Naive thymus-derived CD4-positive, alpha-beta T cell (primary cell): ENCODE measurements around the gene FHIT. TPM values are rescaled to one million over a fixed set of nuclear protein-coding genes. Genes with fewer than 3 reads are reported as not detected.
A peak's percentile ranks its signal among the peaks of the same experiment; 100 is the strongest.

Experiments used
- ATAC-seq: fragments of 150-1000 bp; cut with Tn5 transposase; 2 replicates; pipeline ENCODE4 v1.10.0; 2021; ENCODE audit warnings: mild to moderate bottlenecking, moderate library complexity
- CTCF ChIA-PET: fragments of 350-600 bp; sonication (Branson Sonifier 250); formaldehyde crosslinking; loops from one replicate; lab custom pipeline; 2021; ENCODE audit warnings: antibody characterized with exemption; lab: Charles Lee
- POLR2A ChIA-PET: fragments of 350-600 bp; sonication (Branson Sonifier 250); formaldehyde crosslinking; loops from one replicate; lab custom pipeline; 2021; ENCODE audit warnings: antibody characterized with exemption, inconsistent platforms; lab: Charles Lee
- DNase-seq, 9 donors: peaks; one replicate each; pipeline versions ENCODE4 v3.0.0 to v3.0.0-alpha.2; 2020 to 2022; ENCODE audit warnings: mixed read lengths in 1 of 9
- H3K27ac ChIP-seq: one replicate; pipeline ENCODE4 v1.7.0; 2013; ENCODE audit warnings: mild to moderate bottlenecking, low read depth, low read length, moderate library complexity
- H3K27me3 ChIP-seq, 2 donors: one replicate each; pipeline ENCODE4 v1.7.0; 2013; ENCODE audit warnings: low read length in 2 of 2, mild to moderate bottlenecking in 2 of 2, moderate library complexity in 2 of 2; ENCODE audit not compliant: control insufficient read depth in 2 of 2, insufficient read depth in 2 of 2
- H3K36me3 ChIP-seq, 3 experiments: 1 replicate in 2 of 3; 2 replicates in 1 of 3; pipeline ENCODE4 v1.7.0; 2013; ENCODE audit warnings: low read length in 3 of 3, mild to moderate bottlenecking in 3 of 3, moderate library complexity in 1 of 3; ENCODE audit not compliant: insufficient read depth in 3 of 3, control insufficient read depth in 2 of 3
- H3K4me1 ChIP-seq, 2 donors: one replicate each; pipeline ENCODE4 v1.7.0; 2013; ENCODE audit warnings: low read length in 2 of 2, mild to moderate bottlenecking in 2 of 2, moderate library complexity in 1 of 2; ENCODE audit not compliant: control insufficient read depth in 2 of 2, insufficient read depth in 2 of 2
- H3K4me3 ChIP-seq: 2 replicates; pipeline ENCODE4 v1.7.0; 2013; ENCODE audit warnings: mild to moderate bottlenecking, low read length
- H3K9me3 ChIP-seq, 3 experiments: 1 replicate in 2 of 3; 2 replicates in 1 of 3; pipeline ENCODE4 v1.7.0; 2013; ENCODE audit warnings: low read length in 3 of 3; ENCODE audit not compliant: control insufficient read depth in 2 of 3
- H3K27ac Mint-ChIP-seq, 9 donors: one replicate each; pipeline ENCODE4 v1.8.0; 2020 to 2022; ENCODE audit warnings: mixed read lengths in 9 of 9, mild to moderate bottlenecking in 8 of 9, moderate library complexity in 5 of 9, inconsistent platforms in 2 of 9
- H3K27me3 Mint-ChIP-seq, 5 donors: one replicate each; pipeline ENCODE4 v1.8.0; 2021 to 2022; ENCODE audit warnings: mixed read lengths in 5 of 5, mild to moderate bottlenecking in 1 of 5
- H3K36me3 Mint-ChIP-seq, 5 donors: one replicate each; pipeline ENCODE4 v1.8.0; 2020 to 2022; ENCODE audit warnings: mixed read lengths in 5 of 5, mild to moderate bottlenecking in 3 of 5, inconsistent platforms in 1 of 5
- H3K4me1 Mint-ChIP-seq, 7 donors: one replicate each; pipeline ENCODE4 v1.8.0; 2020 to 2022; ENCODE audit warnings: mixed read lengths in 7 of 7, mild to moderate bottlenecking in 3 of 7, inconsistent platforms in 1 of 7
- H3K4me3 Mint-ChIP-seq, 10 donors: one replicate each; pipeline ENCODE4 v1.8.0; 2020 to 2022; ENCODE audit warnings: mild to moderate bottlenecking in 10 of 10, mixed read lengths in 10 of 10, moderate library complexity in 6 of 10, inconsistent platforms in 2 of 10
- H3K9me3 Mint-ChIP-seq, 11 donors: one replicate each; pipeline ENCODE4 v1.8.0; 2020 to 2022; ENCODE audit warnings: mixed read lengths in 11 of 11, mild to moderate bottlenecking in 4 of 11, inconsistent platforms in 1 of 11, moderate library complexity in 1 of 11
- intact Hi-C, 2 donors: fragments of 100-400 bp; cut with micrococcal nuclease; formaldehyde crosslinking; loops; one replicate each; pipeline ENCODE4 v1.15.1; 2023
- polyA plus RNA-seq, 2 donors: library from polyadenylated mRNA; unstranded; fragments of 300-500 nt; fragmentation: Illumina TruSeq; gene quantifications; one replicate each; pipeline ENCODE4 v1.2.3, GENCODE V29; 2021
- total RNA-seq, 6 experiments: library from RNA in 5 of 6; stranded (reverse) in 5 of 6; gene quantifications; 1 replicate in 5 of 6; 2 replicates in 1 of 6; pipeline ENCODE4 v1.2.3 and lab custom pipeline; 2021 to 2026

FHIT gene
- total and polyA plus RNA-seq, 7 experiments from 2014 or later = 51.2 to 230 (median 152) TPM

DNA sequence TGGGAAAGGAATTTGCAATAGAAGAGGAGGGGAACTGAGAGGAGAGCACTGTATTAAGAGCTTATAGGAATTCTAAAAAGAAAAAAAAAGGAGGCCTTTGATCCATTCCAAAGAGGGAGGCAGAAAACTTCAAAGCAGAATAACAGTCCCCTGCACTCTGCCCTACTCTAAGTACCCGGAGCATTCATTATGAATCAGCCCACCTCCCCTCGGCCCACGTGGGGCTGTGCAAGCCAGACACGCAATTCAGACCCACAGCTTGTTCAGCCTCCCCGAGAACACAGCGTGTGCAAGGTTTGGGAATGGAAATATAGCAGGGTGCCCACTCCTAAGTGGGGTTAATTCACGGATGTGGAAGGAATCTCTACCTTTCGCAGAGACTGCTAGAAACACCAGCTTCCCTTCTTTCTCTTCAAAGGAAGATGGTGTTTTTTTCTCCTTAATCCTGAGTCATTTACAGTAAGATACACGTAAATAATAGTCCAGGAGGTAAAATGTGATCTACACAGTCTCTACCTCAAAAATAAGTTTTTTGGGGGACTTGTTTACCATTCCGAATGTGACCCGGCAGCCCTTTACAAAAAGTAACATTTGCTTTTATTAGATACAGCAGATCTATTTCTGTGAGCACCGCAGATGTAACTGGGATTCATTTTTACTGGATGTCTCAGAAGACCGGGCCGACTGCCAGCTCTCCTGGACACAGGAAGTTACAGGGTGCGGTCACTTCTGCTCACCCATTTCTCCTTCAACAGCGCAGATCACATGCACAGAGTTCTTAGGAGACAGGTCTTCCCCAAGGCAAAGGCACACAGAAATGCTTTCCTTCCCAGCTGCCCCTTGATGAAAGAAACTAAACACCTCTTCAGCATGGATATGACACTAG lies 1433.0 kb downstream of the FHIT start:
- H3K4me1 ChIP-seq = no peaks in the 10 kb centered on the region
- Mint-ChIP-seq H3K36me3 (peaks cover 3 to 71% (median 55%) of the 10 kb centered on the region in 5 donors), H3K27me3 (no peaks in the 10 kb centered on the region), H3K9me3 (peaks cover 0 to 20% (median 2%) of the 10 kb centered on the region in 11 donors), H3K4me1 (peaks cover 7 to 93% (median 52%) of the 10 kb centered on the region in 7 donors), H3K27ac (peak overlapping the region in 7 of 9 donors; percentile 22 to 63 (median 35)), H3K4me3 (no peak overlapping the region)
- H3K27me3 ChIP-seq = no peaks in the 10 kb centered on the region
- ChIA-PET POLR2A (interaction anchor here (1.0 kb wide), 1 partner anchor 12 kb away, joined by 3 read pairs; no protein-coding TSS in a partner anchor), CTCF (no interaction called here)
- H3K27ac ChIP-seq = no peak overlapping the region
- ATAC-seq (peak; percentile 45), DNase-seq (no peak)
- intact Hi-C loops = no loop called here
- H3K36me3 ChIP-seq = peaks cover 0 to 20% (median 0%) of the 10 kb centered on the region in 3 experiments
- H3K4me3 ChIP-seq = no peak overlapping the region
- no peaks in the 10 kb centered on the region for H3K9me3 ChIP-seq

- no peak for ATAC-seq
- no peaks in the 10 kb centered on the region for H3K27me3 ChIP-seq
- peaks cover 0 to 13% (median 0%) of the 10 kb centered on the region in 11 donors for H3K9me3 Mint-ChIP-seq
- H3K27me3 Mint-ChIP-seq = no peaks in the 10 kb centered on the region
- intact Hi-C loops = no loop called here
- no peaks in the 10 kb centered on the region for H3K9me3 ChIP-seq
- H3K36me3 ChIP-seq = peaks cover 0 to 20% (median 0%) of the 10 kb centered on the region in 3 experiments
- no peaks in the 10 kb centered on the region for H3K4me1 ChIP-seq
- no peak overlapping the region for H3K27ac ChIP-seq
- ChIA-PET CTCF (no interaction called here), POLR2A (interaction anchor here (0.6 to 1.0 kb wide), 2 partner anchors 13 to 36 kb away, joined by 3 to 4 read pairs; no protein-coding TSS in a partner anchor)
- DNase-seq = no peak
- peaks cover 3 to 66% (median 47%) of the 10 kb centered on the region in 5 donors for H3K36me3 Mint-ChIP-seq
- no peak overlapping the region for H3K4me3 Mint-ChIP-seq
- peak overlapping the region in 4 of 9 donors; percentile 32 to 58 (median 42) for H3K27ac Mint-ChIP-seq
- H3K4me1 Mint-ChIP-seq = peaks cover 5 to 93% (median 45%) of the 10 kb centered on the region in 7 donors
- H3K4me3 ChIP-seq = no peak overlapping the region
Measured at GRCh38 chr3:59817511-59817910, 1433.7 kb downstream of the FHIT start.

DNA sequence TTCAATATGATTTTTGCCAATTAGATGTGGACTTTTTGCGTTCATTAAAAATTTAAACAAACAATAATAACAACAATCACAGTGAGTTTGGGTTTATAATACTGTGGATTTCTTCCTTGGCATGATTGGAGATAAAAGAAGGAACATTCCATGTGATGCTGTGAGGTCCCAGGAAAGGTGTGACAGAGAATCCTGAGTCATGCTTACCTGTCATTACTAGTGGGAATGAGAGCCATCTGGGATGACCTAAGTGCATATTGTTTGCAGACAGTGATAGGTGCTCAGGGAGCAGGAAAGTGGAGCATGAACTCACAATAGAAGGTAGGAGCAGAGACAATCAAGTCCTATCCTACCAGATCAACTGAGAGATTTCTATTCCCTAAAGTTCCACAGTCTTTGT lies 1434.9 kb downstream of the FHIT start:
- DNase-seq = no peak
- Mint-ChIP-seq H3K4me1 (peaks cover 5 to 93% (median 46%) of the 10 kb centered on the region in 7 donors), H3K27me3 (no peaks in the 10 kb centered on the region), H3K36me3 (peaks cover 3 to 67% (median 42%) of the 10 kb centered on the region in 5 donors), H3K9me3 (peaks cover 0 to 7% (median 0%) of the 10 kb centered on the region in 11 donors), H3K4me3 (no peak overlapping the region), H3K27ac (peak overlapping the region in 2 of 9 donors; percentile 23 to 35)
- Histone ChIP-seq H3K27me3 (no peaks in the 10 kb centered on the region), H3K36me3 (peaks cover 0 to 20% (median 0%) of the 10 kb centered on the region in 3 experiments), H3K9me3 (no peaks in the 10 kb centered on the region), H3K4me1 (no peaks in the 10 kb centered on the region), H3K27ac (no peak overlapping the region), H3K4me3 (no peak overlapping the region)
- ChIA-PET POLR2A (no interaction called here), CTCF (no interaction called here)
- ATAC-seq = no peak
- intact Hi-C loops = no loop called here

DNA sequence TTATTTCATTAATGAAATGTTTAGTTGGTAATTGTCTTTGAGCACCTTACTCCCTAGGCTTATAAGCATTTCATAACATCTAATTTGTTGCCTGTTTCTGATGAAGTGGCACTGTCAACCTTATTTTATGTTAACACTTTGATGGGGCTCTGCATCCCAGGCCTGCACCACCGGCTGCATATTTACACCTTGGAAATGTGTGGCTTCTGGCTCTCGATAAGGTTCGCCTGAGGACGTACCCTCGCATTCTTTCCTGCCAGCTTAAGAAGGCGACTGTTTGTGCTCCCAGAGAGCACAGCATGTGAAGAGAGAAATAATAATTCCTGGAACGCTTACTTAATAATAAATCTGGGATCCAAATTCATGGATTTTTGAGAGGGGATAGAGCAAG lies 1438.1 kb downstream of the FHIT start:
- ChIA-PET POLR2A (no interaction called here), CTCF (no interaction called here)
- H3K9me3 ChIP-seq = no peaks in the 10 kb centered on the region
- Mint-ChIP-seq H3K36me3 (peaks cover 3 to 72% (median 52%) of the 10 kb centered on the region in 5 donors), H3K27me3 (no peaks in the 10 kb centered on the region), H3K4me1 (peaks cover 6 to 89% (median 54%) of the 10 kb centered on the region in 7 donors), H3K4me3 (no peak overlapping the region), H3K9me3 (peaks cover 0 to 4% (median 0%) of the 10 kb centered on the region in 11 donors), H3K27ac (no peak overlapping the region)
- H3K4me3 ChIP-seq = no peak overlapping the region
- ATAC-seq (no peak), DNase-seq (no peak)
- intact Hi-C loops = no loop called here
- peaks cover 0 to 20% (median 0%) of the 10 kb centered on the region in 3 experiments for H3K36me3 ChIP-seq
- no peaks in the 10 kb centered on the region for H3K27me3 ChIP-seq
- no peak overlapping the region for H3K27ac ChIP-seq
- H3K4me1 ChIP-seq = no peaks in the 10 kb centered on the region

DNA sequence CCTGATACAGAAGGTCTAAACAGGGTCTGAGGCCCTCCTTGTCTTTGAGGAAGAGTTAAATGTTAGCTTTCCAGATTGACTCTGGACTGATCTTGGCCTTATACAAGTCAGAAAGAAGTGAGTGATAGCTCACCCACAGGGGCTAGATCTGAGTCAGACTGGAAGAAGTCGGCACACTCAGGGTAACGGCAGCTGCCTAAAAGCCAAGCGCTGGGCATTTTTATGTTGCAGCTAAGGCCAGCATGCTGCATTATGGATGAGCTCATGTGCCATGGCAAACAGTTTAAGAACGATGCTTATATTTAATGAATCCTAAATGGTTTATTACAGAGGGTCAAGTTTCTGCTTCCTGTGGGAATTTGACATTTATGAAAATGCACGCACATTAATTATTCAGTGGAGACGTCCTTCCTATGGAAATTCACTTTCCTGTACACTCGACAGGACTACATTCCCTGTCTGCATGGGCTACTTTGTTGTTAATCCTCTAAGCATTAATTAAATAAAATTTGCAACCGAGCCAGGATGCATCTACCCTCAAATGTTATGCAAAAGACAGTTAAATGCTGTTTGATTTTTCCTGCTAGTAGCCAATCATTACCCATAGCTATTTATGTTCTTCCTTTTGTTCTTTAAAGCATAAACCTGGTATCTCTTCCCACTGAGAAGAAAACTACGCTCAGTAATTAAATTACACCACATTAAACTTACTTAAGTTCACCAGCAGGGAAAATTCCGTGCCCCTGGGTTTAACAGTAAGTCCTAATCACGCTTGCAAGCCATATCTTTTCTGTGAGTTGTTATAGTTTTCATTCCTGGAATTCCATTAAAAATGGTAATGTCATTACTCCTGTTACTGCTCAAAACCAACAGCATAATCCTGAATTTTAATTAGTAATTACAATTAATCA lies 1438.8 kb downstream of the FHIT start:
- no peak for DNase-seq
- Mint-ChIP-seq H3K9me3 (peaks cover 0 to 4% (median 0%) of the 10 kb centered on the region in 11 donors), H3K36me3 (peaks cover 3 to 73% (median 54%) of the 10 kb centered on the region in 5 donors), H3K4me3 (peak overlapping the region in 1 of 10 donors; percentile 33), H3K4me1 (peaks cover 5 to 86% (median 57%) of the 10 kb centered on the region in 7 donors), H3K27me3 (no peaks in the 10 kb centered on the region), H3K27ac (peak overlapping the region in 2 of 9 donors; percentile 20 to 21)
- Histone ChIP-seq H3K27ac (no peak overlapping the region), H3K4me3 (no peak overlapping the region), H3K9me3 (no peaks in the 10 kb centered on the region), H3K4me1 (no peaks in the 10 kb centered on the region), H3K36me3 (peaks cover 0 to 20% (median 0%) of the 10 kb centered on the region in 3 experiments), H3K27me3 (no peaks in the 10 kb centered on the region)
- ATAC-seq = no peak
- POLR2A ChIA-PET = no interaction called here
- CTCF ChIA-PET = no interaction called here
- intact Hi-C loops = no loop called here

GRCh38 chr3:59811160-59811559 lies 1440.1 kb downstream of the FHIT start:
- intact Hi-C loops = no loop called here
- Mint-ChIP-seq H3K4me1 (peaks cover 5 to 84% (median 49%) of the 10 kb centered on the region in 7 donors), H3K27ac (peak overlapping the region in 4 of 9 donors; percentile 19 to 55 (median 33)), H3K9me3 (peaks cover 0 to 4% (median 0%) of the 10 kb centered on the region in 11 donors), H3K4me3 (no peak overlapping the region), H3K36me3 (peaks cover 3 to 67% (median 51%) of the 10 kb centered on the region in 5 donors), H3K27me3 (no peaks in the 10 kb centered on the region)
- H3K27ac ChIP-seq = no peak overlapping the region
- H3K27me3 ChIP-seq = no peaks in the 10 kb centered on the region
- H3K4me1 ChIP-seq = no peaks in the 10 kb centered on the region
- ChIA-PET POLR2A (no interaction called here), CTCF (interaction anchor here (0.8 kb wide), 1 partner anchor 48 kb away, joined by 3 read pairs; no protein-coding TSS in a partner anchor)
- H3K9me3 ChIP-seq = no peaks in the 10 kb centered on the region
- ATAC-seq (no peak), DNase-seq (no peak)
- H3K36me3 ChIP-seq = peaks cover 0 to 9% (median 0%) of the 10 kb centered on the region in 3 experiments
- no peak overlapping the region for H3K4me3 ChIP-seq
